ENCODE measurements around the gene DCLK2.

GRCh38 chr4:150176547-150176946 is 98.3 kb downstream of the DCLK2 start:
- TF ChIP-seq POLR2A (IDR thresholded peaks at IDR 0.05) (no peak), CTCF (IDR thresholded peaks at IDR 0.05) (no peak)

Data from upper lobe of left lung (tissue), 4 donors.